H1 (cell line): ENCODE results near the gene APP. TPM values are rescaled to one million over a fixed set of nuclear protein-coding genes. Genes with fewer than 3 reads are reported as not detected.

Experiments
- CTCF ChIA-PET: fragments of 300-600 bp; sonication (Branson Sonifier 250); formaldehyde crosslinking; loops from one replicate; lab custom pipeline; 2021; ENCODE audit not compliant: partially characterized antibody; lab: Charles Lee
- POLR2A ChIA-PET: fragments of 300-600 bp; sonication (Branson Sonifier 250); formaldehyde crosslinking; loops from one replicate; lab custom pipeline; 2021; ENCODE audit warnings: inconsistent platforms; ENCODE audit not compliant: partially characterized antibody; lab: Charles Lee
- DNase-seq, 2 experiments: peaks; one replicate each; pipeline versions ENCODE4 v3.0.0 to v3.0.0-alpha.2; 2010 to 2022; ENCODE audit warnings: low spot score in 2 of 2, low read depth in 1 of 2, mixed read lengths in 1 of 2
- FAIRE-seq: peaks from 2 replicates; lab custom pipeline; 2011; peaks lifted over from hg19 to GRCh38; lab: Jason Lieb, UNC
- H2AFZ ChIP-seq: 2 replicates; pipeline ENCODE4 v1.8.1; 2012; ENCODE audit warnings: low read length, inconsistent platforms
- H2AK5ac ChIP-seq: 2 replicates; pipeline ENCODE4 v1.6.1; 2013; ENCODE audit warnings: low read depth, low read length
- H2BK120ac ChIP-seq: replicated peaks from 2 replicates; pipeline ENCODE3; 2013; ENCODE audit warnings: low read depth, low read length, inconsistent platforms
- H2BK12ac ChIP-seq: 2 replicates; pipeline ENCODE4 v1.6.1; 2013; ENCODE audit warnings: low read depth, low read length
- H2BK15ac ChIP-seq: 2 replicates; pipeline ENCODE4 v1.6.1; 2013; ENCODE audit warnings: low read length
- H2BK20ac ChIP-seq: 2 replicates; pipeline ENCODE4 v1.6.1; 2013; ENCODE audit warnings: low read length
- H2BK5ac ChIP-seq: 2 replicates; pipeline ENCODE4 v1.6.1; 2013; ENCODE audit warnings: low read depth, low read length
- H3K14ac ChIP-seq: 2 replicates; pipeline ENCODE4 v1.6.1; 2013; ENCODE audit warnings: inconsistent platforms; ENCODE audit not compliant: insufficient read length
- H3K18ac ChIP-seq: 2 replicates; pipeline ENCODE4 v1.6.1; 2013; ENCODE audit warnings: low read length; ENCODE audit errors: extremely low read depth
- H3K23ac ChIP-seq: 2 replicates; pipeline ENCODE4 v1.6.1; 2013; ENCODE audit warnings: inconsistent platforms; ENCODE audit not compliant: insufficient read length
- H3K23me2 ChIP-seq: 2 replicates; pipeline ENCODE4 v1.6.1; 2013; ENCODE audit warnings: low read depth, low read length
- H3K27ac ChIP-seq: 2 replicates; pipeline ENCODE4 v1.6.1; 2011; ENCODE audit warnings: low read depth, low read length, inconsistent platforms
- H3K27me3 ChIP-seq, 4 experiments: replicated peaks in 1 of 4; 1 replicate in 1 of 4; 2 replicates in 3 of 4; pipeline versions ENCODE4 v1.6.1 to v1.8.1; 2011 to 2013; ENCODE audit warnings: low read length in 3 of 4, mild to moderate bottlenecking in 3 of 4, inconsistent platforms in 2 of 4, mixed read lengths in 2 of 4, moderate library complexity in 1 of 4; ENCODE audit not compliant: control insufficient read depth in 3 of 4, insufficient read depth in 3 of 4; ENCODE audit errors: extremely low read depth in 1 of 4
- H3K36me3 ChIP-seq, 4 experiments: 2 replicates each; pipeline versions ENCODE4 v1.6.1 to v1.8.1; 2011 to 2013; ENCODE audit warnings: mild to moderate bottlenecking in 4 of 4, low read length in 3 of 4, moderate library complexity in 2 of 4, control low read depth in 1 of 4, inconsistent platforms in 1 of 4; ENCODE audit not compliant: insufficient read depth in 4 of 4, control insufficient read depth in 2 of 4
- H3K4ac ChIP-seq: replicated peaks from 2 replicates; pipeline ENCODE3; 2013; ENCODE audit warnings: low read length, low read depth, mixed read lengths, inconsistent platforms; ENCODE audit not compliant: insufficient read length
- H3K4me1 ChIP-seq, 4 experiments: replicated peaks in 1 of 4; 1 replicate in 1 of 4; 2 replicates in 3 of 4; pipeline versions ENCODE4 v1.6.1 to v1.8.1; 2011 to 2013; ENCODE audit warnings: low read length in 3 of 4, inconsistent platforms in 2 of 4, mixed read lengths in 1 of 4; ENCODE audit not compliant: insufficient read depth in 4 of 4, control insufficient read depth in 3 of 4
- H3K4me2 ChIP-seq, 2 experiments: 2 replicates each; pipeline versions ENCODE4 v1.6.1 to v1.8.1; 2011 to 2013; ENCODE audit warnings: low read depth in 2 of 2, low read length in 2 of 2, control low read depth in 1 of 2, inconsistent platforms in 1 of 2, mild to moderate bottlenecking in 1 of 2; ENCODE audit not compliant: insufficient read depth in 1 of 2
- H3K4me3 ChIP-seq, 4 experiments: fragments of 200-600, 300-600 bp in 1 of 4; sonication (generic), shearing (Covaris generic), sonication (Bioruptor Twin) in 1 of 4; 2 replicates each; pipeline versions ENCODE4 v1.5.1 to v1.8.1; 2011 to 2016; ENCODE audit warnings: low read length in 4 of 4, low read depth in 3 of 4, control low read depth in 2 of 4, inconsistent platforms in 2 of 4, mild to moderate bottlenecking in 2 of 4, mixed read lengths in 1 of 4, moderate library complexity in 1 of 4; ENCODE audit not compliant: insufficient read depth in 2 of 4; ENCODE audit errors: extremely low read depth in 1 of 4
- H3K56ac ChIP-seq: replicated peaks from 2 replicates; pipeline ENCODE3; 2013; ENCODE audit warnings: low read depth, mild to moderate bottlenecking, mixed read lengths, low read length, inconsistent platforms; ENCODE audit not compliant: insufficient read length
- H3K79me1 ChIP-seq: 2 replicates; pipeline ENCODE4 v1.6.1; 2013; ENCODE audit warnings: low read depth, low read length, control low read depth
- H3K79me2 ChIP-seq, 2 experiments: 2 replicates each; pipeline versions ENCODE4 v1.6.1 to v1.8.1; 2012 to 2013; ENCODE audit warnings: low read length in 2 of 2, mild to moderate bottlenecking in 2 of 2, inconsistent platforms in 1 of 2; ENCODE audit not compliant: insufficient read depth in 2 of 2, control insufficient read depth in 1 of 2
- H3K9ac ChIP-seq, 4 experiments: replicated peaks in 1 of 4; 1 replicate in 1 of 4; 2 replicates in 3 of 4; pipeline versions ENCODE4 v1.6.1 to v1.8.1; 2011 to 2013; ENCODE audit warnings: low read depth in 3 of 4, low read length in 3 of 4, control low read depth in 2 of 4, mild to moderate bottlenecking in 2 of 4, moderate library complexity in 2 of 4, inconsistent platforms in 1 of 4; ENCODE audit errors: extremely low read depth in 1 of 4
- H3K9me3 ChIP-seq, 2 experiments: 2 replicates each; pipeline versions ENCODE4 v1.6.1 to v1.8.1; 2012 to 2013; ENCODE audit warnings: mild to moderate bottlenecking in 2 of 2, moderate library complexity in 2 of 2, control low read depth in 1 of 2, inconsistent platforms in 1 of 2, low read depth in 1 of 2, low read length in 1 of 2, mixed read lengths in 1 of 2; ENCODE audit not compliant: insufficient read depth in 2 of 2
- H4K20me1 ChIP-seq, 2 experiments: replicated peaks in 1 of 2; 2 replicates each; pipeline versions ENCODE3 to v1.8.1; 2011 to 2013; ENCODE audit warnings: inconsistent platforms in 2 of 2, low read length in 2 of 2, mild to moderate bottlenecking in 1 of 2; ENCODE audit not compliant: insufficient read depth in 2 of 2, control insufficient read depth in 1 of 2
- H4K5ac ChIP-seq: 2 replicates; pipeline ENCODE4 v1.6.1; 2013; ENCODE audit warnings: low read length, low read depth, mixed read lengths, inconsistent platforms; ENCODE audit not compliant: insufficient read length
- H4K8ac ChIP-seq: 2 replicates; pipeline ENCODE4 v1.8.0; 2013; ENCODE audit warnings: mild to moderate bottlenecking, moderate library complexity, low read length, inconsistent platforms; ENCODE audit not compliant: insufficient read depth; ENCODE audit errors: extremely low read depth
- H4K91ac ChIP-seq: replicated peaks from 2 replicates; pipeline ENCODE3; 2013; ENCODE audit warnings: low read length, mixed read lengths, inconsistent platforms; ENCODE audit not compliant: insufficient read length
- CBX5 ChIP-seq: fragments of 300-800, 300-1000 bp; sonication (generic); IDR thresholded peaks from 2 replicates; pipeline ENCODE4 v1.7.1; 2016; ENCODE audit warnings: antibody characterized with exemption, low read length, low read depth
- CREB1 ChIP-seq: IDR thresholded peaks from 2 replicates; pipeline ENCODE4 v1.6.1; 2012; ENCODE audit warnings: inconsistent platforms
- CTCF ChIP-seq, 3 experiments: IDR thresholded peaks; 1 replicate in 2 of 3; 2 replicates in 1 of 3; pipeline versions ENCODE4 v1.5.1 to v1.6.1; 2011; ENCODE audit warnings: low read length in 3 of 3, mild to moderate bottlenecking in 3 of 3, inconsistent platforms in 2 of 3, low read depth in 1 of 3, moderate library complexity in 1 of 3; ENCODE audit not compliant: insufficient read depth in 1 of 3; ENCODE audit errors: control extremely low read depth in 1 of 3
- GABPA ChIP-seq: IDR thresholded peaks from 2 replicates; pipeline ENCODE4 v1.6.1; 2011; ENCODE audit warnings: mild to moderate bottlenecking, low read length, moderate library complexity, borderline replicate concordance; ENCODE audit not compliant: insufficient read depth
- HDAC6 ChIP-seq: IDR thresholded peaks from one replicate; pipeline ENCODE4 v1.7.1; 2012; ENCODE audit warnings: low read depth, mild to moderate bottlenecking, inconsistent platforms, low read length, moderate library complexity
- POLR2A ChIP-seq, 2 experiments: IDR thresholded peaks; 1 replicate in 1 of 2; 2 replicates in 1 of 2; pipeline ENCODE4 v1.6.1; 2011; ENCODE audit warnings: low read depth in 2 of 2, low read length in 2 of 2, mild to moderate bottlenecking in 2 of 2; ENCODE audit errors: control extremely low read depth in 1 of 2
- POLR2AphosphoS5 ChIP-seq: IDR thresholded peaks from 2 replicates; pipeline ENCODE4 v1.6.1; 2011; ENCODE audit warnings: low read depth, low read length
- SAP30 ChIP-seq: fragments of 300-600 bp; sonication (generic); IDR thresholded peaks from 2 replicates; pipeline ENCODE4 v1.7.1; 2012; ENCODE audit warnings: low read length, moderate library complexity, mild to moderate bottlenecking, inconsistent platforms; ENCODE audit not compliant: insufficient read depth, insufficient replicate concordance
- SIRT6 ChIP-seq: IDR thresholded peaks from one replicate; pipeline ENCODE4 v1.7.1; 2012; ENCODE audit warnings: low read length, inconsistent platforms
- USF2 ChIP-seq: IDR thresholded peaks from 2 replicates; pipeline ENCODE4 v1.6.1; 2011; ENCODE audit warnings: low read length, improper control_type of control experiment
- YY1 ChIP-seq: IDR thresholded peaks from 2 replicates; pipeline ENCODE4 v1.6.1; 2011; ENCODE audit warnings: low read depth, mild to moderate bottlenecking, low read length
- WGBS, 2 experiments: shearing (Covaris generic) in 1 of 2; methylation state at CpG; one replicate each; pipeline versions ENCODE4 v1.1.6 to v1.1.7; 2013 to 2015; ENCODE audit warnings: low lambda C conversion rate in 2 of 2, mixed read lengths in 2 of 2, inconsistent platforms in 1 of 2, low coverage in 1 of 2, missing lambda C conversion rate in 1 of 2; ENCODE audit not compliant: insufficient replicate concordance in 2 of 2, insufficient coverage in 1 of 2, insufficient read length in 1 of 2; ENCODE audit errors: extremely low coverage in 1 of 2, missing lambda C conversion rate in 1 of 2; 5-methylcytosine and 5-hydroxymethylcytosine counted together
- polyA plus RNA-seq, 7 experiments: library from polyadenylated mRNA; depleted of rRNA in 3 of 7; stranded (reverse) in 5 of 7; unstranded in 2 of 7; fragments of >200 nt in 5 of 7; fragments of 200-250 nt in 2 of 7; gene quantifications; 1 replicate in 5 of 7; 2 replicates in 1 of 7; 4 replicates in 1 of 7; pipeline versions ENCODE4 v1.2.1 to v1.2.3, GENCODE V29; 2011 to 2013; ENCODE audit warnings: missing spikeins in 2 of 7, mixed read lengths in 2 of 7
- total RNA-seq: library from RNA; stranded (reverse); fragmentation: NEBNext Ultra II Directional; extraction: Animal tissue kit (Norgen Biotek cat#: 25700); gene quantifications from 2 replicates; pipeline ENCODE4 v1.2.1, GENCODE V29; 2021

APP gene
- total and polyA plus RNA-seq, 2 of the 8 experiments (the other 6 are each of a cell fraction or from before 2014, with no cell fraction given) = 375 to 551 TPM

GRCh38 chr21:26157801-26158200, 12.8 kb downstream of the APP start:
- H2AK5ac ChIP-seq = no peak overlapping the region
- H3K27me3 ChIP-seq = no peaks in the 10 kb centered on the region
- no peak overlapping the region for H3K27ac ChIP-seq
- no peaks in the 10 kb centered on the region; a peak in 1 of 8 replicates for H3K36me3 ChIP-seq
- peaks cover 2 to 15% (median 8%) of the 10 kb centered on the region in 4 experiments; a peak in 6 of 7 replicates for H3K4me1 ChIP-seq
- no peak overlapping the region for H4K5ac ChIP-seq
- H3K79me1 ChIP-seq = no peaks in the 10 kb centered on the region; the same call in none of the 2 replicates
- FAIRE-seq (peak; percentile 7), DNase-seq (no peak)
- H3K9me3 ChIP-seq = no peaks in the 10 kb centered on the region
- peaks cover 22 to 26% of the 10 kb centered on the region in 2 experiments for H4K20me1 ChIP-seq
- no peak overlapping the region for H3K4me3 ChIP-seq
- no peak overlapping the region for H2AFZ ChIP-seq
- H3K4me2 ChIP-seq = no peak overlapping the region
- ChIA-PET POLR2A (interaction anchor here (1.0 to 14.2 kb wide), 5 partner anchors 9 to 179 kb away, joined by 3 to 115 read pairs (median 4); partner anchors contain the start of gene APP), CTCF (interaction anchor here (1.0 to 9.0 kb wide), 5 partner anchors 8 to 23 kb away, joined by 3 to 46 read pairs (median 3); partner anchors contain the start of gene APP)
- no peak overlapping the region for H2BK15ac ChIP-seq
- H2BK20ac ChIP-seq = no peak overlapping the region
- H3K23me2 ChIP-seq = no peaks in the 10 kb centered on the region
- no peak overlapping the region for H4K8ac ChIP-seq
- no peak overlapping the region for H3K9ac ChIP-seq
- no peak overlapping the region for H3K4ac ChIP-seq
- no peak overlapping the region for H3K14ac ChIP-seq
- no peak overlapping the region for H2BK5ac ChIP-seq
- no peak overlapping the region for H2BK12ac ChIP-seq
- H3K79me2 ChIP-seq = peaks cover 45 to 100% of the 10 kb centered on the region in 2 experiments
- no peak overlapping the region for H2BK120ac ChIP-seq
- no peak overlapping the region for H3K56ac ChIP-seq
- H4K91ac ChIP-seq = no peak overlapping the region
- 85% methylated on average over 2 of the region's 2 CpGs; no CpG with 5 or more reads in 1 of the 2 experiments for WGBS, 2 experiments
- H3K18ac ChIP-seq = no peak overlapping the region
- no peak overlapping the region for H3K23ac ChIP-seq
- TF ChIP-seq CBX5 (no peak), USF2 (no peak), POLR2A (IDR thresholded peaks at IDR 0.05; ENCODE audit: control extremely low read depth in 1 of 2, low read depth in 2 of 2, low read length in 2 of 2) (no peak), CREB1 (no peak), YY1 (no peak), HDAC6 (no peak), GABPA (no peak), SIRT6 (no peak), CTCF (IDR thresholded peaks at IDR 0.05; ENCODE audit: control extremely low read depth in 1 of 3, insufficient read depth in 1 of 3, low read depth in 1 of 3, low read length in 3 of 3) (no peak), SAP30 (no peak), POLR2AphosphoS5 (no peak)
